Measurements from ENCODE around the gene ATP11B. TPM values are rescaled to one million over a fixed set of nuclear protein-coding genes. Genes with fewer than 3 reads are reported as not detected.

ATP11B gene
- total and polyA plus RNA-seq, 2 of the 8 experiments (the other 6 are each of a cell fraction or from before 2014, with no cell fraction given), result 5.1 to 26.5 TPM

GRCh38 chr3:182829761-182830405 is 36.6 kb downstream of the ATP11B start:
- no peak overlapping the region for H3K4ac ChIP-seq (replicated peaks; ENCODE audit: insufficient read length, low read depth, low read length)
- no peak overlapping the region for H3K18ac ChIP-seq (ENCODE audit: extremely low read depth, low read length)
- no peak overlapping the region for H3K9ac ChIP-seq (replicated peaks in 1 of 4; ENCODE audit: extremely low read depth in 1 of 4, low read depth in 3 of 4, low read length in 3 of 4)
- 88% methylated on average over 4 of the region's 4 CpGs; no CpG with 5 or more reads in 1 of the 2 experiments for WGBS, 2 experiments (ENCODE audit: extremely low coverage in 1 of 2, insufficient coverage in 1 of 2, insufficient read length in 1 of 2, insufficient replicate concordance in 2 of 2, low coverage in 1 of 2, low lambda C conversion rate in 2 of 2, missing lambda C conversion rate in 1 of 2)
- H3K79me2 ChIP-seq (ENCODE audit: control insufficient read depth in 1 of 2, insufficient read depth in 2 of 2, low read length in 2 of 2), result no peaks in the 10 kb centered on the region
- no peak overlapping the region for H2BK5ac ChIP-seq (ENCODE audit: low read depth, low read length)
- H2BK20ac ChIP-seq (ENCODE audit: low read length), result no peak overlapping the region
- H4K8ac ChIP-seq (ENCODE audit: extremely low read depth, insufficient read depth, low read length), result no peak overlapping the region
- no peaks in the 10 kb centered on the region for H3K9me3 ChIP-seq (ENCODE audit: insufficient read depth in 2 of 2, low read depth in 1 of 2, low read length in 1 of 2)
- H3K56ac ChIP-seq (replicated peaks; ENCODE audit: insufficient read length, low read depth, low read length), result no peak overlapping the region
- no peak overlapping the region for H2BK120ac ChIP-seq (replicated peaks; ENCODE audit: low read depth, low read length)
- H2AFZ ChIP-seq (ENCODE audit: low read length), result no peak overlapping the region
- H3K79me1 ChIP-seq (ENCODE audit: low read depth, low read length), result no peaks in the 10 kb centered on the region
- H3K23ac ChIP-seq (ENCODE audit: insufficient read length), result no peak overlapping the region
- DNase-seq (ENCODE audit: low read depth in 1 of 2, low spot score in 2 of 2) (no peak), FAIRE-seq (no peak)
- no peak overlapping the region for H2AK5ac ChIP-seq (ENCODE audit: low read depth, low read length)
- H4K91ac ChIP-seq (replicated peaks; ENCODE audit: insufficient read length, low read length), result no peak overlapping the region
- no peaks in the 10 kb centered on the region for H3K23me2 ChIP-seq (ENCODE audit: low read depth, low read length)
- CTCF ChIA-PET (ENCODE audit: partially characterized antibody), result interaction anchor here (0.7 to 1.6 kb wide), 4 partner anchors 10 to 718 kb away, joined by 3 to 4 read pairs (median 3); no protein-coding TSS in a partner anchor
- POLR2A ChIA-PET (ENCODE audit: partially characterized antibody), result no interaction called here
- no peaks in the 10 kb centered on the region; a peak in 2 of 8 replicates for H3K36me3 ChIP-seq (ENCODE audit: control insufficient read depth in 2 of 4, insufficient read depth in 4 of 4, low read length in 3 of 4)
- H3K4me1 ChIP-seq (replicated peaks in 1 of 4; ENCODE audit: control insufficient read depth in 3 of 4, insufficient read depth in 4 of 4, low read length in 3 of 4), result no peaks in the 10 kb centered on the region
- no peaks in the 10 kb centered on the region for H3K27me3 ChIP-seq (replicated peaks in 1 of 4; ENCODE audit: control insufficient read depth in 3 of 4, extremely low read depth in 1 of 4, insufficient read depth in 3 of 4, low read length in 3 of 4)
- no peak overlapping the region for H3K4me3 ChIP-seq (ENCODE audit: extremely low read depth in 1 of 4, insufficient read depth in 2 of 4, low read depth in 3 of 4, low read length in 4 of 4)
- no peak overlapping the region for H2BK15ac ChIP-seq (ENCODE audit: low read length)
- no peak overlapping the region for H4K5ac ChIP-seq (ENCODE audit: insufficient read length, low read depth, low read length)
- no peak overlapping the region for H2BK12ac ChIP-seq (ENCODE audit: low read depth, low read length)
- H3K4me2 ChIP-seq (ENCODE audit: insufficient read depth in 1 of 2, low read depth in 2 of 2, low read length in 2 of 2), result no peak overlapping the region
- no peak overlapping the region for H3K27ac ChIP-seq (ENCODE audit: low read depth, low read length)
- no peaks in the 10 kb centered on the region for H4K20me1 ChIP-seq (replicated peaks in 1 of 2; ENCODE audit: control insufficient read depth in 1 of 2, insufficient read depth in 2 of 2, low read length in 2 of 2)
- no peak overlapping the region for H3K14ac ChIP-seq (ENCODE audit: insufficient read length)
- TF ChIP-seq SAP30 (IDR thresholded peaks at IDR 0.05; ENCODE audit: insufficient read depth, insufficient replicate concordance, low read length), result no peak
- TF ChIP-seq SIN3A (conservative IDR thresholded peaks at IDR 0.05 in 1 of 2, IDR thresholded peaks at IDR 0.05 in 1 of 2; ENCODE audit: low read depth in 1 of 2, low read length in 2 of 2), result no peak
- no peak for TF ChIP-seq SP4 (IDR thresholded peaks at IDR 0.05; ENCODE audit: low read length)
- TF ChIP-seq POU5F1 (IDR thresholded peaks at IDR 0.05; ENCODE audit: low read depth, low read length), result no peak
- TF ChIP-seq EZH2 (IDR thresholded peaks at IDR 0.05; ENCODE audit: low read depth, low read length, severe bottlenecking), result no peak
- TF ChIP-seq TBP (IDR thresholded peaks at IDR 0.05; ENCODE audit: low read depth, low read length), result no peak
- no peak for TF ChIP-seq MAX (IDR thresholded peaks at IDR 0.05)
- no peak for TF ChIP-seq CREB1 (IDR thresholded peaks at IDR 0.05)
- no peak for TF ChIP-seq BACH1 (IDR thresholded peaks at IDR 0.05; ENCODE audit: low read length)
- no peak for TF ChIP-seq E2F6 (IDR thresholded peaks at IDR 0.05)
- TF ChIP-seq SRF (IDR thresholded peaks at IDR 0.05; ENCODE audit: low read depth, low read length), result no peak
- no peak for TF ChIP-seq CBX5 (IDR thresholded peaks at IDR 0.05; ENCODE audit: low read depth, low read length)

Measured in H1 (cell line).